ENCODE data around the gene CNPY1. TPM values are rescaled to one million over a fixed set of nuclear protein-coding genes. Genes with fewer than 3 reads are reported as not detected.

CNPY1 gene
- total RNA-seq, 1 donor from 2014 or later, result not detected

Other genes starting within 250 kb of the CNPY1 start
- 38.2 and 55.2 TPM in 2 replicates for gene INSIG1, start 248.7 kb downstream of the CNPY1 start, total RNA-seq (ENCODE audit: low replicate concordance)
- 0.07 and 0.94 TPM in 2 replicates for gene EN2, start 88.4 kb downstream of the CNPY1 start, total RNA-seq (ENCODE audit: low replicate concordance)
- 60.2 and 67.2 TPM in 2 replicates for gene RBM33, start 98.1 kb upstream of the CNPY1 start, total RNA-seq (ENCODE audit: low replicate concordance)